HG03280 (cell line): ENCODE measurements around the gene CXCL9.
"Not testable (repeated sequence)": the region's sequence is repeated elsewhere in the genome, so short reads cannot be mapped to it uniquely, and the experiment has no call there.

Source experiments
- ATAC-seq: cut with Tn5 transposase; IDR thresholded peaks from one replicate; pipeline ENCODE4 v1.9.1; 2021; ENCODE audit warnings: mild to moderate bottlenecking, moderate library complexity; ENCODE audit not compliant: unreplicated experiment

The CXCL9 gene

GRCh38 chr4:75962072-75962471 is 45.2 kb downstream of the CXCL9 start:
- ATAC-seq = not testable (repeated sequence)

GRCh38 chr4:75958546-75958945 is 48.8 kb downstream of the CXCL9 start:
- not testable (repeated sequence) for ATAC-seq

- ATAC-seq = not testable (repeated sequence)
Observed at GRCh38 chr4:75954811-75955210, 52.5 kb downstream of the CXCL9 start.

- no peak for ATAC-seq
Observed at GRCh38 chr4:75953509-75953908, 53.8 kb downstream of the CXCL9 start.
